OCI-LY1 (cell line): ENCODE results near the gene MRC2.

ENCODE experiments used
- CTCF ChIP-seq: fragments of 200-600 bp; sonication (generic), shearing (Covaris generic); IDR thresholded peaks from 2 replicates; pipeline ENCODE4 v1.5.1; 2017; ENCODE audit warnings: mild to moderate bottlenecking, antibody characterized with exemption, low read length, moderate library complexity, mixed read lengths
- EZH2 ChIP-seq: fragments of 200-600 bp; sonication (generic), shearing (Covaris generic); IDR thresholded peaks from 2 replicates; pipeline ENCODE4 v1.8.0; 2017; ENCODE audit warnings: borderline replicate concordance, mixed run types, mild to moderate bottlenecking, antibody characterized with exemption, low read length, moderate library complexity, mixed read lengths

- TF ChIP-seq EZH2 (no peak), CTCF (no peak)
These were observed 30.9 kb downstream of the MRC2 start for GRCh38 chr17:62658136-62658920.
